SK-N-SH (cell line): Measurements from ENCODE around the gene ESRRA.

Experiments used
- EP300 ChIP-seq, 2 experiments: IDR thresholded peaks; 2 replicates each; pipeline versions ENCODE4 v1.4.0 to v1.6.1; 2012; ENCODE audit warnings: borderline replicate concordance in 1 of 2, low read depth in 1 of 2, low read length in 1 of 2
- RAD21 ChIP-seq: IDR thresholded peaks from 2 replicates; pipeline ENCODE4 v1.6.1; 2012; ENCODE audit warnings: mild to moderate bottlenecking, low read length
- SIN3A ChIP-seq: IDR thresholded peaks from 2 replicates; pipeline ENCODE4 v1.6.1; 2012; ENCODE audit warnings: low read depth, mild to moderate bottlenecking, low read length, moderate library complexity, borderline replicate concordance

DNA sequence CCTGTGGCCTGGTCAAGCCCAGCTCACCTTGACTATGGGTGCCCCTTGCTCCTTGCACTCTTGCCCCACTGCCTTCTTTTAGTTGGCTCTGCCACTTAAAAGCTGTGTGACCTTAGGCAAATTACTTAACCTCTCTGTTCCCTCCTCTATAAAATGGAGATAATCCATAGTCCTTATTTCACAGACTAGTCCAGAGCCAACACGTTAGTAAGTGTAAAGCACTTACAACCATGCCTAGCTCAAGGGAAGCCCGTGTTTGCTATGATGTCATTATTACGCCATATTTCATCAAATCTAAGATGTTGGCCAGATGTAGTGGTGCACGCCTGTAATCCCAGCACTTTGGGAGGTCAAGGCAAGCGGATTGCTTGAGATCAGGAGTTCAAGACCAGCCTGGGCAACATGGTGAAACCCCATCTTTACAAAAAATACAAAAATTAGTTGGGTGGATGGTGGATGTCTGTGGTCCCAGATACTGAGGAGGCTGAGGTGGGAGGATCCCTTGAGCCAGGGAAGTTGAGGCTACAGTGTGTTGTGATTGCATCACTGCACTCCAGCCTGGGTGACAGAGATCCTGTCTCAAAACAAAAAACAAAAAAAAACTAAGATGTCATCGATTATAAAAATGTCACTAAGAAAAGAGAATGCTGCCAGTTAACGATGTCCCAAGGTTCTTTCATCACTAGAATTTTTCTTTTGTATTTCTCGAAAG, 32.4 kb downstream of the ESRRA start:
- no peak for TF ChIP-seq SIN3A
- no peak for TF ChIP-seq EP300 (IDR thresholded peaks at IDR 0.05; ENCODE audit: borderline replicate concordance in 1 of 2, low read depth in 1 of 2, low read length in 1 of 2)
- TF ChIP-seq RAD21, result no peak
